GM19193 (cell line): Measurements from ENCODE around the gene ZNF740.
A peak's percentile ranks its signal among the peaks of the same experiment; 100 is the strongest.

Experiments used
- POLR2A ChIP-seq: IDR thresholded peaks from 4 replicates; pipeline ENCODE4 v1.6.1; 2011; ENCODE audit not compliant: insufficient read depth, insufficient read length; ENCODE audit errors: extremely low read depth

ZNF740 gene

GRCh38 chr12:53200107-53200457, 19.6 kb downstream of the ZNF740 start:
- no peak for TF ChIP-seq POLR2A

GRCh38 chr12:53200458-53201176, 20.1 kb downstream of the ZNF740 start:
- no peak for TF ChIP-seq POLR2A

- no peak for TF ChIP-seq POLR2A
These were observed 20.6 kb downstream of the ZNF740 start for GRCh38 chr12:53201177-53201541.

- TF ChIP-seq POLR2A = no peak
These were observed 21.1 kb downstream of the ZNF740 start for GRCh38 chr12:53201639-53202038.

GRCh38 chr12:53204351-53204750, 23.8 kb downstream of the ZNF740 start:
- no peak for TF ChIP-seq POLR2A

- peak; percentile 69 for TF ChIP-seq POLR2A
These were observed 25.4 kb downstream of the ZNF740 start for GRCh38 chr12:53205747-53206419.

- TF ChIP-seq POLR2A = peak; percentile 98
These were observed 26.5 kb downstream of the ZNF740 start, which contains the start of gene ITGB7 for GRCh38 chr12:53207042-53207441. Gene ITGB7 (minus strand): TSS chr12:53207251. CDS start chr12:53200443, 6,808 bp downstream.

- no peak for TF ChIP-seq POLR2A
These were observed 27.9 kb downstream of the ZNF740 start for GRCh38 chr12:53208435-53208834.

GRCh38 chr12:53208877-53209463, 28.4 kb downstream of the ZNF740 start:
- TF ChIP-seq POLR2A = peak; percentile 37

GRCh38 chr12:53210843-53211242, 30.3 kb downstream of the ZNF740 start:
- TF ChIP-seq POLR2A = no peak

GRCh38 chr12:53211476-53212381, 31.2 kb downstream of the ZNF740 start:
- no peak for TF ChIP-seq POLR2A

- no peak for TF ChIP-seq POLR2A
These were observed 32.4 kb downstream of the ZNF740 start for GRCh38 chr12:53212931-53213330.

- no peak for TF ChIP-seq POLR2A
These were observed 32.8 kb downstream of the ZNF740 start for GRCh38 chr12:53213348-53213747.

- no peak for TF ChIP-seq POLR2A
These were observed 33.7 kb downstream of the ZNF740 start for GRCh38 chr12:53214221-53214620.

- TF ChIP-seq POLR2A = no peak
These were observed 34.3 kb downstream of the ZNF740 start for GRCh38 chr12:53214687-53215455.

GRCh38 chr12:53215497-53215896, 35.0 kb downstream of the ZNF740 start:
- TF ChIP-seq POLR2A = no peak
